ENCODE results near the gene MTOR. TPM values are rescaled to one million over a fixed set of nuclear protein-coding genes. Genes with fewer than 3 reads are reported as not detected.

MTOR gene
- total RNA-seq, 6 donors from 2014 or later = 27.5 to 61.0 (median 33.1) TPM

GRCh38 chr1:11227106-11228077, 35.0 kb downstream of the MTOR start:
- TF ChIP-seq EP300 (IDR thresholded peaks at IDR 0.05) (no peak), POLR2AphosphoS5 (IDR thresholded peaks at IDR 0.05) (no peak), CTCF (IDR thresholded peaks at IDR 0.05) (no peak), POLR2A (IDR thresholded peaks at IDR 0.05) (no peak)
- Histone ChIP-seq H3K27me3 (no peaks in the 10 kb centered on the region), H3K4me3 (no peak overlapping the region), H3K27ac (no peak overlapping the region), H3K4me1 (no peaks in the 10 kb centered on the region), H3K9me3 (no peaks in the 10 kb centered on the region), H3K36me3 (peaks cover 25 to 81% (median 57%) of the 10 kb centered on the region in 4 donors)
- WGBS, 2 donors = 86 to 88% methylated on average over 10 of the region's 10 CpGs
- ATAC-seq (ENCODE audit: low FRiP score in 2 of 2) (no peak), DNase-seq (no peak)

- no peaks in the 10 kb centered on the region for H3K4me1 ChIP-seq
- no peaks in the 10 kb centered on the region for H3K9me3 ChIP-seq
- TF ChIP-seq POLR2A (IDR thresholded peaks at IDR 0.05) (no peak), POLR2AphosphoS5 (IDR thresholded peaks at IDR 0.05) (no peak), CTCF (IDR thresholded peaks at IDR 0.05) (no peak)
- no peak for DNase-seq
- H3K4me3 ChIP-seq = no peak overlapping the region
- no peaks in the 10 kb centered on the region for H3K27me3 ChIP-seq
- no peak overlapping the region for H3K27ac ChIP-seq
- ATAC-seq (ENCODE audit: low FRiP score in 2 of 2) = no peak
- peaks cover 33 to 97% (median 62%) of the 10 kb centered on the region in 4 donors for H3K36me3 ChIP-seq
- whole genome bisulfite sequencing, 2 donors = 100% methylated on average over 1 of the region's 1 CpG
Observed at GRCh38 chr1:11216074-11216473, 46.3 kb downstream of the MTOR start.

- H3K36me3 ChIP-seq = peaks cover 33 to 98% (median 68%) of the 10 kb centered on the region in 4 donors
- no peaks in the 10 kb centered on the region for H3K4me1 ChIP-seq
- 91 to 95% methylated on average over 2 of the region's 2 CpGs for WGBS, 2 donors
- no peaks in the 10 kb centered on the region for H3K9me3 ChIP-seq
- H3K27me3 ChIP-seq = no peaks in the 10 kb centered on the region
- no peak overlapping the region for H3K27ac ChIP-seq
- TF ChIP-seq CTCF (IDR thresholded peaks at IDR 0.05) = no peak
- TF ChIP-seq POLR2A (IDR thresholded peaks at IDR 0.05) = no peak
- TF ChIP-seq POLR2AphosphoS5 (IDR thresholded peaks at IDR 0.05) = no peak
- TF ChIP-seq EP300 (IDR thresholded peaks at IDR 0.05) = no peak
- DNase-seq (no peak), ATAC-seq (ENCODE audit: low FRiP score in 2 of 2) (no peak)
- no peak overlapping the region for H3K4me3 ChIP-seq
Observed at GRCh38 chr1:11215381-11216005, 46.9 kb downstream of the MTOR start.

- DNase-seq (no peak), ATAC-seq (ENCODE audit: low FRiP score in 2 of 2) (no peak)
- H3K4me3 ChIP-seq = no peak overlapping the region
- TF ChIP-seq CTCF (IDR thresholded peaks at IDR 0.05) = no peak
- no peak for TF ChIP-seq POLR2A (IDR thresholded peaks at IDR 0.05)
- no peak for TF ChIP-seq EP300 (IDR thresholded peaks at IDR 0.05)
- TF ChIP-seq POLR2AphosphoS5 (IDR thresholded peaks at IDR 0.05) = no peak
- no peaks in the 10 kb centered on the region for H3K27me3 ChIP-seq
- no peak overlapping the region for H3K27ac ChIP-seq
- no peaks in the 10 kb centered on the region for H3K9me3 ChIP-seq
- 88 to 96% methylated on average over 3 of the region's 3 CpGs for WGBS, 2 donors
- no peaks in the 10 kb centered on the region for H3K4me1 ChIP-seq
- H3K36me3 ChIP-seq = peaks cover 33 to 99% (median 72%) of the 10 kb centered on the region in 4 donors
Observed at GRCh38 chr1:11214698-11215380, 47.5 kb downstream of the MTOR start.
